WI38 (cell line): ENCODE measurements around the gene INTS6.

Source experiments
- H3K4me3 ChIP-seq: 2 replicates; pipeline ENCODE4 v1.5.1; 2011; ENCODE audit warnings: low read depth, mild to moderate bottlenecking, control low read depth, low read length
- TF ChIP-seq, protein P1 (sequence below): IDR thresholded peaks from 2 replicates; pipeline ENCODE4 v1.5.1; 2012; ENCODE audit warnings: low read depth, mild to moderate bottlenecking, control low read depth, low read length

Gene INTS6

DNA sequence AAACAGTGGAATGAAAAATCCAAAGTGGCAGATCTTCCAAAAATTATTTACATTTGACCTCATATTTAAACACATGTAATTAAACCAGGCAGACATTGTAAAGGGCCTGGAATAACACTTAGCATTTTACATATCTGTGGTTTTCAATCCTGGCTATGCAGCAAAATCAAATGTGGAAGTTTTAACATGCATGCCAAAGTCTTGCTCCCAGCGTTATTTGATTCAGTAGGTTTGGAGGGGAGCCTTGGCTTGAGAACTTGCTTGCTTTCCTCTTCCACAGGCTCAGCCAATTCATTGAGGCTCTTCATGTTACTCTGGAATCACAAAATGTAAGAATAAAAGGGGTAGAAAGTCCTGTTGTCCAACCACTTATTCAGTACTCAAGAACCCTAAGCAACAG is 42.5 kb upstream of the INTS6 start:
- no peak overlapping the region for H3K4me3 ChIP-seq
- TF ChIP-seq, protein P1, sequence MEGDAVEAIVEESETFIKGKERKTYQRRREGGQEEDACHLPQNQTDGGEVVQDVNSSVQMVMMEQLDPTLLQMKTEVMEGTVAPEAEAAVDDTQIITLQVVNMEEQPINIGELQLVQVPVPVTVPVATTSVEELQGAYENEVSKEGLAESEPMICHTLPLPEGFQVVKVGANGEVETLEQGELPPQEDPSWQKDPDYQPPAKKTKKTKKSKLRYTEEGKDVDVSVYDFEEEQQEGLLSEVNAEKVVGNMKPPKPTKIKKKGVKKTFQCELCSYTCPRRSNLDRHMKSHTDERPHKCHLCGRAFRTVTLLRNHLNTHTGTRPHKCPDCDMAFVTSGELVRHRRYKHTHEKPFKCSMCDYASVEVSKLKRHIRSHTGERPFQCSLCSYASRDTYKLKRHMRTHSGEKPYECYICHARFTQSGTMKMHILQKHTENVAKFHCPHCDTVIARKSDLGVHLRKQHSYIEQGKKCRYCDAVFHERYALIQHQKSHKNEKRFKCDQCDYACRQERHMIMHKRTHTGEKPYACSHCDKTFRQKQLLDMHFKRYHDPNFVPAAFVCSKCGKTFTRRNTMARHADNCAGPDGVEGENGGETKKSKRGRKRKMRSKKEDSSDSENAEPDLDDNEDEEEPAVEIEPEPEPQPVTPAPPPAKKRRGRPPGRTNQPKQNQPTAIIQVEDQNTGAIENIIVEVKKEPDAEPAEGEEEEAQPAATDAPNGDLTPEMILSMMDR, result no peak

DNA sequence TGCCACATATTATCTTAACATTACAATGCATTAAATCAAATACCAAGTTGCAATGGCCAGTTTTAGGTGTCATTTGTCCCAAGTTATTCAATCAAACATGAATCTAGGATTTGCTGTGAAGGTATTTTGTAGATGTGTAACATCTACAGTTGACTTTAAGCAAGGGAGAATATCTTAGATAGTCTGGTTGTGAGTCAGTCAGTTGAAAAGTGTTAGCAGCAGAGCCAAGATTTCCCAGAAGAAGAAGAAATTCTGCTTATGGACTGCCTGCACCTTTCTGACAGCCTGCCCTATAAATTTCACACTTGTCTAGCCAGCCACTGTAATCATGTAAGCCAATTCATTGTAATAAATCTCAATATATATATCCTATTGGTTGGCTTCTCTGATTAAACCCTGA is 41.3 kb upstream of the INTS6 start:
- TF ChIP-seq, protein P1, result no peak
- H3K4me3 ChIP-seq, result no peak overlapping the region

DNA sequence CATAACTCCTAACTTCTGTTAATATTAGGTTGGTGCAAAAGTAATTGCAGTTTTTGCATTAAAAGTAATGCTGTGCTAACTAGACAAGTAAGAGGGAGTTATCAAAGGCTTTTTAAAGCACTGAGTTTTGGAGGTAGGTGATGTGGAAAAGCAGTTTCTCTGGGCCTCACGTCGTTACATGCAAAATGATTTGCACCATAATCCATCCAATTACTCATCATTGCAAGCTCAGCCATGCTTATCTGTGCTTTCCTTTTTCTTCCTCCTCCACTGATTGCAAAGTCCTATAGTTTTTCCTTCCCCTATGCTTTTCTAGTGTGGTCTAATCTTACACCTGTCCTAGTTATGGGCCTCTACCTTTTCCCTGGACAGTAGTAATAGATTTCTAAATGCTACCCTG is 35.4 kb upstream of the INTS6 start:
- TF ChIP-seq, protein P1, result no peak
- H3K4me3 ChIP-seq, result no peak overlapping the region

DNA sequence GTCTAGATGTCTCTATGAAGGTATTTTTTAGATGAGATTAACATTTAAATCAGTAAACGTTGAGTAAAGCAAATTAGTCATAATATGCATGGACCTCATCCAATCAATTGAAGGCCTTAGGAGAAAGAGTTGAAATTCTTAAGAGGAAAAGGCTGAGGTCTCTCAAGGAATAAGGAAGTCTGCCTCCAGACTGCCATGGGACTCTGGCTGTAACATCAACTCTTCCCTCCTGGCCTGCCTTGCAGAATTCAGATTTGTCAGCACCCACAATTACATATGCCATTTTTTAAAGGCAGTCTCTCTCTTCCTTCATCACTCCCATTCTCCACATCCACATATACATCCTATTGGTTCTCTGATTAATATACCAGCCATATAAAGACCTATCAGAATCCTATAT is 28.8 kb upstream of the INTS6 start:
- TF ChIP-seq, protein P1, result no peak
- H3K4me3 ChIP-seq, result no peak overlapping the region

DNA sequence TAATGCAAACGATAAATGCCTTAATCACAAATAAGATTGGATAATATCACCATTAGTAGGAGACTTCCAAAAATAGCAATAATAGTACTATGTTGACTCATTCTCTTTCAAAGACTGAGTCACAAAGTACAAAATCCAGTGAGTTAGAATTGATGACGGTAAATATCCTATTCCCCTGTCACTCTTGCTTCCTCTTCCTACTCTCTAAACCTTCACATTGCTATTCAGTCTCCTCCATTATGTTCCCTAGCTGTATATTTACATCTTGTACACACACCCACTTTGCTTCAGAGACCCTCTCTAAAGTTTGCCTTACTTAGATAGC is 26.3 kb upstream of the INTS6 start:
- TF ChIP-seq, protein P1, result no peak
- no peak overlapping the region for H3K4me3 ChIP-seq

DNA sequence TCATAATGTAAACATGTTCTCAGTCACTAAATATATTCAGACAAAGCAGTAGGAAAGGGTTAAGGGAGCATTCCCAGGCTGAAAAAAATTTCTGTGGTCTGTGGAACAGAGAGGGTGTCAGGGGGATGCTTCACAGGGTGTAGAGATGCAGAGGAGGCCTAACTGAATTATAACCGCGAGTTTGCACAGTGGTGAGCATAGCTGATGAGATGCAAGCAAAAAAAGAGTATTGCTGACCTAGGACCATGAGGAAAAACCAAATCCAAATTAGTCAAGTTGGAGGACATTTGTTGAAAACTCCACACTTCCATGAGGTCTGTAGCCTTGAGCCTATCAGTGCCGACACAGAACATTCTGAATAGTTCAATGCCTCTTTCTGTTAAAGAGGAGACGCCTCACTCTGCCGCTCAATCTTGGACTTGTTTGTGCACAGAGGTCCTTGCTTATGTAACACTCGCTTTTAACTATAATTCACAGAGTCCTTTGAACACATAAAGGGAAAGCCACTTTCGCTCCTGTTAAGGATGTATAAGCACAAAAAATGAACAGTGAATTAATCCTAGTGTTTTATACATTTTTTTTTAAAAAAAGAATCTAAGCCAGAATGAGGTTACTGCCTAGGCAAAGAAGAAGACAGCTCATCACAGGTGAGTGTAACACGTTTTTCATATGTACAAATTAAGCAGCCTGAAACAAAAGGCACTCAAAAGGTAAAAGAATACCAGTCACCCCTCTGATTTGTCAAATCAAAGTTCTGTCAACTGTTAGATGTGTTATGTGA is 25.8 kb upstream of the INTS6 start:
- H3K4me3 ChIP-seq, result no peak overlapping the region
- TF ChIP-seq, protein P1, result no peak

DNA sequence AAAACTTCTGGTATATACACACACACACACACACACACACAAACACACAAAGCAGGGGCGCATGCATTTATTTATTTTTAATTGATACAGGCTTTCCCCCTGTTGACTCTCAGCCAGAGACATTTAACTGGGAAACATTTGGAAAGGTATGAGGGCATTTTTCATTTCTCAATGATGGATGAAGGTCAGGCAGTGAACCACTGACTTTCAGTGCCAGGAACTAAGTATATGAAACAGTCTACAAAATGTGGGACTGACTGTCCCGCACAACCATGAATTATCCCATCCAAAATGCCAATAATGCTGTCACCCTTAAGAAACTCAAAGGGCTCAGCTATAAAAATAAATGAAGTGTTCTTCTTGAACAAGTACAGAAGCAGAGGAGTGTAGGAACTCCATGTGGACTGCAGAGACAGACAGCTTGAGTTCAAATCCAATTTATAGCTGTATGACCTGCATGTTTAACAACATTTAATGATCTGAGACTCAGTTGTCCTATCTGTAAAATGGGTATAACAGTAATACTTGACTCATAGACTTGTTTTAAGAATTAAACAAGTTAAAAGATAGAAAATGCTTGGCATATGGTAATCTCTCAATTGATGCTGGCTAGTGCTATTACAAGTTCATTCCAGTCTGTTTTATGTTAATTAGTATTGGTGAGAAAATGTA is 25.0 kb upstream of the INTS6 start:
- no peak overlapping the region for H3K4me3 ChIP-seq

More for the DNA sequence above, 25.0 kb upstream of the INTS6 start:
- TF ChIP-seq, protein P1, result no peak
